GM19238 (cell line): ENCODE data around the gene NRGN.
"Not testable (repeated sequence)": the region's sequence is repeated elsewhere in the genome, so short reads cannot be mapped to it uniquely, and the experiment has no call there.

Source experiments
- DNase-seq: peaks from one replicate; pipeline ENCODE4 v3.0.0; 2011; ENCODE audit warnings: low spot score; ENCODE audit not compliant: insufficient read length

The NRGN gene

GRCh38 chr11:124757320-124757719 lies 17.6 kb downstream of the NRGN start:
- no peak for DNase-seq

GRCh38 chr11:124758355-124759265 lies 18.9 kb downstream of the NRGN start:
- peak; percentile 77 for DNase-seq

- no peak for DNase-seq
These were observed 19.8 kb downstream of the NRGN start for GRCh38 chr11:124759266-124760204.

- DNase-seq = peak; percentile 67
These were observed 20.5 kb downstream of the NRGN start for GRCh38 chr11:124760205-124760652.

GRCh38 chr11:124760806-124761205 lies 21.1 kb downstream of the NRGN start:
- no peak for DNase-seq

GRCh38 chr11:124761301-124762104 lies 21.8 kb downstream of the NRGN start:
- no peak for DNase-seq

- peak; percentile 79 for DNase-seq
These were observed 22.4 kb downstream of the NRGN start, which contains the start of gene ESAM for GRCh38 chr11:124762105-124762623. ESAM (minus strand) TSS chr11:124762290; CDS start chr11:124762154, 136 bp downstream.

GRCh38 chr11:124762624-124763155 lies 22.9 kb downstream of the NRGN start:
- no peak for DNase-seq

GRCh38 chr11:124763156-124763947 lies 23.6 kb downstream of the NRGN start:
- DNase-seq = no peak

- DNase-seq = no peak
These were observed 26.4 kb downstream of the NRGN start for GRCh38 chr11:124766156-124766555.

- no peak for DNase-seq
These were observed 29.2 kb downstream of the NRGN start for GRCh38 chr11:124768914-124769313.

GRCh38 chr11:124769806-124770774 lies 30.3 kb downstream of the NRGN start:
- no peak for DNase-seq

- DNase-seq = not testable (repeated sequence)
These were observed 31.2 kb downstream of the NRGN start for GRCh38 chr11:124770959-124771358.

- no peak for DNase-seq
These were observed 37.3 kb downstream of the NRGN start for GRCh38 chr11:124776865-124777645.

GRCh38 chr11:124778281-124778680 lies 38.5 kb downstream of the NRGN start:
- no peak for DNase-seq

- no peak for DNase-seq
These were observed 39.8 kb downstream of the NRGN start for GRCh38 chr11:124779568-124779967.

GRCh38 chr11:124783002-124783401 lies 43.3 kb downstream of the NRGN start:
- DNase-seq = no peak

- DNase-seq = no peak
These were observed 44.3 kb downstream of the NRGN start for GRCh38 chr11:124784051-124784450.
